Activated CD4-positive, alpha-beta T cell treated with anti-CD3 and anti-CD28 coated beads for 48 hours (primary cell): ENCODE results near the gene DLL4.

ENCODE experiments used
- DNase-seq: peaks from one replicate; pipeline ENCODE4 v3.0.0-alpha.2; 2020

DLL4 gene

GRCh38 chr15:40927873-40928806 is 1.0 kb upstream of the DLL4 start:
- peak; percentile 19 for DNase-seq

GRCh38 chr15:40929660-40930429 is 705 bp downstream of the DLL4 start:
- DNase-seq: no peak

GRCh38 chr15:40930430-40931299 is 1.5 kb downstream of the DLL4 start:
- DNase-seq: peak; percentile 77

GRCh38 chr15:40931300-40932142 is 2.4 kb downstream of the DLL4 start:
- no peak for DNase-seq

GRCh38 chr15:40932156-40932555 is 3.0 kb downstream of the DLL4 start:
- no peak for DNase-seq

- DNase-seq: no peak
These were observed 3.7 kb downstream of the DLL4 start for GRCh38 chr15:40932649-40933516.

- DNase-seq: no peak
These were observed 4.4 kb downstream of the DLL4 start for GRCh38 chr15:40933517-40933902.

GRCh38 chr15:40934457-40934856 is 5.3 kb downstream of the DLL4 start:
- no peak for DNase-seq

GRCh38 chr15:40936234-40936708 is 7.1 kb downstream of the DLL4 start:
- DNase-seq: no peak

- no peak for DNase-seq
These were observed 7.8 kb downstream of the DLL4 start for GRCh38 chr15:40936709-40937666.

GRCh38 chr15:40937762-40938535 is 8.8 kb downstream of the DLL4 start:
- peak; percentile 36 for DNase-seq

GRCh38 chr15:40938536-40938870 is 9.4 kb downstream of the DLL4 start:
- no peak for DNase-seq

GRCh38 chr15:40940296-40940801 is 11.2 kb downstream of the DLL4 start:
- DNase-seq: no peak

GRCh38 chr15:40941068-40941527 is 12.0 kb downstream of the DLL4 start:
- DNase-seq: no peak

- DNase-seq: peak; percentile 74
These were observed 12.6 kb downstream of the DLL4 start for GRCh38 chr15:40941528-40942336.

- DNase-seq: no peak
These were observed 13.3 kb downstream of the DLL4 start for GRCh38 chr15:40942337-40942854.

GRCh38 chr15:40942878-40943277 is 13.7 kb downstream of the DLL4 start:
- no peak for DNase-seq
